HEK293 (cell line): Measurements from ENCODE around the gene OR4D10.

ENCODE experiments used
- CTCF ChIA-PET: fragments of 350-600 bp; formaldehyde crosslinking; extraction: SDS; loops from one replicate; lab custom pipeline; 2021; ENCODE audit warnings: antibody characterized with exemption; lab: Yijun Ruan, JAX
- POLR2A ChIA-PET: fragments of 300-600 bp; formaldehyde crosslinking; extraction: SDS; loops from one replicate; lab custom pipeline; 2020; ENCODE audit warnings: antibody characterized with exemption, inconsistent platforms; lab: Yijun Ruan, JAX
- H3K27ac ChIP-seq: fragments of 200-500 bp; sonication (Bioruptor generic); 2 replicates; pipeline ENCODE4 v1.5.1; 2014; ENCODE audit warnings: low read depth, low read length, control low read depth, inconsistent platforms; ENCODE audit errors: extremely low read depth
- H3K36me3 ChIP-seq, 2 experiments: fragments of 200-500 bp in 1 of 2; sonication (Bioruptor generic) in 1 of 2; 1 replicate in 1 of 2; 2 replicates in 1 of 2; pipeline ENCODE4 v1.5.1; 2014 to 2017; ENCODE audit warnings: inconsistent platforms in 2 of 2, low read length in 2 of 2; ENCODE audit not compliant: control insufficient read depth in 2 of 2, insufficient read depth in 1 of 2
- H3K4me1 ChIP-seq: fragments of 200-500 bp; sonication (Bioruptor generic); 2 replicates; pipeline ENCODE4 v1.5.1; 2014; ENCODE audit warnings: mild to moderate bottlenecking, low read length, inconsistent platforms; ENCODE audit not compliant: control insufficient read depth, insufficient read depth
- H3K4me3 ChIP-seq: 2 replicates; pipeline ENCODE4 v1.5.1; 2011; ENCODE audit warnings: low read depth, mild to moderate bottlenecking, control low read depth, low read length, moderate library complexity
- H3K9me3 ChIP-seq: fragments of 200-500 bp; sonication (Bioruptor generic); 2 replicates; pipeline ENCODE4 v1.5.1; 2014; ENCODE audit warnings: low read depth, low read length, inconsistent platforms; ENCODE audit not compliant: control insufficient read depth, insufficient read depth
- BCL11A ChIP-seq: fragments of 450-650 bp; formaldehyde crosslinking; IDR thresholded peaks from 2 replicates; pipeline ENCODE4 v1.5.1; 2016; ENCODE audit warnings: low read depth, missing biosample characterization, missing genetic modification characterization
- KLF8 ChIP-seq: fragments of 450-650 bp; formaldehyde crosslinking; IDR thresholded peaks from 2 replicates; pipeline ENCODE4 v1.5.1; 2016; ENCODE audit warnings: missing biosample characterization, missing genetic modification characterization
- MEIS1 ChIP-seq: sonication (generic); formaldehyde crosslinking; IDR thresholded peaks from 2 replicates; pipeline ENCODE4 v1.8.1; 2022; ENCODE audit warnings: missing genetic modification reagents, mild to moderate bottlenecking, borderline replicate concordance
- OVOL3 ChIP-seq: fragments of 450-650 bp; formaldehyde crosslinking; IDR thresholded peaks from 2 replicates; pipeline ENCODE4 v1.5.1; 2016; ENCODE audit warnings: missing biosample characterization, missing genetic modification characterization
- ZFP69B ChIP-seq: fragments of 450-650 bp; formaldehyde crosslinking; IDR thresholded peaks from 2 replicates; pipeline ENCODE4 v1.5.1; 2016; ENCODE audit warnings: missing biosample characterization, missing genetic modification characterization
- ZNF16 ChIP-seq: fragments of 450-650 bp; formaldehyde crosslinking; IDR thresholded peaks from 2 replicates; pipeline ENCODE4 v1.5.1; 2016; ENCODE audit warnings: low read depth, missing biosample characterization, missing genetic modification characterization
- ZNF221 ChIP-seq: fragments of 450-650 bp; formaldehyde crosslinking; IDR thresholded peaks from 2 replicates; pipeline ENCODE4 v1.5.1; 2017; ENCODE audit warnings: missing biosample characterization, missing genetic modification characterization, borderline replicate concordance
- ZNF23 ChIP-seq: fragments of 450-650 bp; formaldehyde crosslinking; IDR thresholded peaks from 2 replicates; pipeline ENCODE4 v1.5.1; 2016; ENCODE audit warnings: missing biosample characterization, missing genetic modification characterization, borderline replicate concordance
- ZNF274 ChIP-seq, 2 experiments: fragments of 200-500 bp in 1 of 2; fragments of 450-650 bp in 1 of 2; sonication (Bioruptor generic) in 1 of 2; formaldehyde crosslinking in 1 of 2; IDR thresholded peaks; 2 replicates each; pipeline versions ENCODE4 v1.5.1 to v1.6.1; 2014 to 2016; ENCODE audit warnings: borderline replicate concordance in 1 of 2, inconsistent platforms in 1 of 2, low read length in 1 of 2, missing biosample characterization in 1 of 2, missing genetic modification characterization in 1 of 2
- ZNF335 ChIP-seq: fragments of 450-650 bp; formaldehyde crosslinking; conservative IDR thresholded peaks from 2 replicates; pipeline ENCODE4 v1.5.1; 2016; ENCODE audit warnings: missing biosample characterization, missing genetic modification characterization
- ZNF391 ChIP-seq: fragments of 450-650 bp; formaldehyde crosslinking; IDR thresholded peaks from 2 replicates; pipeline ENCODE4 v1.5.1; 2016; ENCODE audit warnings: low read depth, missing biosample characterization, missing genetic modification characterization, borderline replicate concordance
- ZNF404 ChIP-seq: fragments of 450-650 bp; formaldehyde crosslinking; IDR thresholded peaks from 2 replicates; pipeline ENCODE4 v1.5.1; 2017; ENCODE audit warnings: missing biosample characterization, missing genetic modification characterization
- ZNF473 ChIP-seq: fragments of 450-650 bp; formaldehyde crosslinking; IDR thresholded peaks from 2 replicates; pipeline ENCODE4 v1.5.1; 2017; ENCODE audit warnings: missing biosample characterization, missing genetic modification characterization
- ZNF501 ChIP-seq: fragments of 450-650 bp; formaldehyde crosslinking; IDR thresholded peaks from 2 replicates; pipeline ENCODE4 v1.5.1; 2016; ENCODE audit warnings: missing biosample characterization, missing genetic modification characterization
- ZNF514 ChIP-seq: fragments of 450-650 bp; formaldehyde crosslinking; IDR thresholded peaks from 2 replicates; pipeline ENCODE4 v1.5.1; 2016; ENCODE audit warnings: missing biosample characterization, missing genetic modification characterization
- ZNF521 ChIP-seq: fragments of 450-650 bp; formaldehyde crosslinking; IDR thresholded peaks from 2 replicates; pipeline ENCODE4 v1.5.1; 2017; ENCODE audit warnings: missing biosample characterization, mild to moderate bottlenecking, missing genetic modification characterization
- ZNF544 ChIP-seq: fragments of 450-650 bp; formaldehyde crosslinking; IDR thresholded peaks from 2 replicates; pipeline ENCODE4 v1.5.0; 2017; ENCODE audit warnings: missing biosample characterization, missing genetic modification characterization
- ZNF660 ChIP-seq: fragments of 450-650 bp; IDR thresholded peaks from 2 replicates; pipeline ENCODE4 v1.5.1; 2018; ENCODE audit warnings: missing biosample characterization, mild to moderate bottlenecking, missing genetic modification characterization
- ZNF768 ChIP-seq: fragments of 450-650 bp; formaldehyde crosslinking; IDR thresholded peaks from 2 replicates; pipeline ENCODE4 v1.5.1; 2018; ENCODE audit warnings: missing biosample characterization, mild to moderate bottlenecking, missing genetic modification characterization
- TF ChIP-seq, protein P1 (sequence below): fragments of 450-650 bp; formaldehyde crosslinking; IDR thresholded peaks from 2 replicates; pipeline ENCODE4 v1.5.1; 2017; ENCODE audit warnings: missing biosample characterization, missing genetic modification characterization
- TF ChIP-seq, protein P2 (sequence below): fragments of 450-650 bp; formaldehyde crosslinking; conservative IDR thresholded peaks from 2 replicates; pipeline ENCODE4 v1.5.1; 2016; ENCODE audit warnings: low read depth, missing biosample characterization, missing genetic modification characterization
- TF ChIP-seq, protein P3 (sequence below): fragments of 450-650 bp; formaldehyde crosslinking; IDR thresholded peaks from 2 replicates; pipeline ENCODE4 v1.5.1; 2017; ENCODE audit warnings: missing biosample characterization, missing genetic modification characterization
- TF ChIP-seq, protein P4 (sequence below): fragments of 450-650 bp; formaldehyde crosslinking; IDR thresholded peaks from 2 replicates; pipeline ENCODE4 v1.5.1; 2016; ENCODE audit warnings: missing biosample characterization, missing genetic modification characterization

The OR4D10 gene

DNA sequence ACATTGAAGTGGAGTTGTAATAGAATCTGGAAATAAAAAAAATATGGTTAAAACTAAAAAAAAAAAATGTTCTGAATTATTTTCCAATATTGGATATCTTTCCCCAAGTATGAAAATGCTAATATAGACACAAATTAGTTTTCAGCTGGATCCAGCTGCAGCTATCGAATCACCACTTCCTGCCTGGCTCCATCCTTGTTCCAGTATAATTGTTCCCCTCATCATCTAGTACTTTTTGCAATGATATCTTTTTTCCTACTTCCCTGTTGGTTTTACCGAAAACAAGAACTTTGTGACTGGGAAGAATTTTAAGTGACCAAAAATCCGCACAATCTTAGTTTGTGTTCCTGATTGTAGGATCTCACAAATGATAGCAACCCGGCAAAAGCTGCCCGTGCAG is 47.6 kb downstream of the OR4D10 start:
- no peak for TF ChIP-seq ZNF16 (tag by site-specific recombination)
- TF ChIP-seq ZNF23 (tag by site-specific recombination): no peak
- TF ChIP-seq, protein P1, sequence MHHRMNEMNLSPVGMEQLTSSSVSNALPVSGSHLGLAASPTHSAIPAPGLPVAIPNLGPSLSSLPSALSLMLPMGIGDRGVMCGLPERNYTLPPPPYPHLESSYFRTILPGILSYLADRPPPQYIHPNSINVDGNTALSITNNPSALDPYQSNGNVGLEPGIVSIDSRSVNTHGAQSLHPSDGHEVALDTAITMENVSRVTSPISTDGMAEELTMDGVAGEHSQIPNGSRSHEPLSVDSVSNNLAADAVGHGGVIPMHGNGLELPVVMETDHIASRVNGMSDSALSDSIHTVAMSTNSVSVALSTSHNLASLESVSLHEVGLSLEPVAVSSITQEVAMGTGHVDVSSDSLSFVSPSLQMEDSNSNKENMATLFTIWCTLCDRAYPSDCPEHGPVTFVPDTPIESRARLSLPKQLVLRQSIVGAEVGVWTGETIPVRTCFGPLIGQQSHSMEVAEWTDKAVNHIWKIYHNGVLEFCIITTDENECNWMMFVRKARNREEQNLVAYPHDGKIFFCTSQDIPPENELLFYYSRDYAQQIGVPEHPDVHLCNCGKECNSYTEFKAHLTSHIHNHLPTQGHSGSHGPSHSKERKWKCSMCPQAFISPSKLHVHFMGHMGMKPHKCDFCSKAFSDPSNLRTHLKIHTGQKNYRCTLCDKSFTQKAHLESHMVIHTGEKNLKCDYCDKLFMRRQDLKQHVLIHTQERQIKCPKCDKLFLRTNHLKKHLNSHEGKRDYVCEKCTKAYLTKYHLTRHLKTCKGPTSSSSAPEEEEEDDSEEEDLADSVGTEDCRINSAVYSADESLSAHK: no peak
- TF ChIP-seq, protein P2, sequence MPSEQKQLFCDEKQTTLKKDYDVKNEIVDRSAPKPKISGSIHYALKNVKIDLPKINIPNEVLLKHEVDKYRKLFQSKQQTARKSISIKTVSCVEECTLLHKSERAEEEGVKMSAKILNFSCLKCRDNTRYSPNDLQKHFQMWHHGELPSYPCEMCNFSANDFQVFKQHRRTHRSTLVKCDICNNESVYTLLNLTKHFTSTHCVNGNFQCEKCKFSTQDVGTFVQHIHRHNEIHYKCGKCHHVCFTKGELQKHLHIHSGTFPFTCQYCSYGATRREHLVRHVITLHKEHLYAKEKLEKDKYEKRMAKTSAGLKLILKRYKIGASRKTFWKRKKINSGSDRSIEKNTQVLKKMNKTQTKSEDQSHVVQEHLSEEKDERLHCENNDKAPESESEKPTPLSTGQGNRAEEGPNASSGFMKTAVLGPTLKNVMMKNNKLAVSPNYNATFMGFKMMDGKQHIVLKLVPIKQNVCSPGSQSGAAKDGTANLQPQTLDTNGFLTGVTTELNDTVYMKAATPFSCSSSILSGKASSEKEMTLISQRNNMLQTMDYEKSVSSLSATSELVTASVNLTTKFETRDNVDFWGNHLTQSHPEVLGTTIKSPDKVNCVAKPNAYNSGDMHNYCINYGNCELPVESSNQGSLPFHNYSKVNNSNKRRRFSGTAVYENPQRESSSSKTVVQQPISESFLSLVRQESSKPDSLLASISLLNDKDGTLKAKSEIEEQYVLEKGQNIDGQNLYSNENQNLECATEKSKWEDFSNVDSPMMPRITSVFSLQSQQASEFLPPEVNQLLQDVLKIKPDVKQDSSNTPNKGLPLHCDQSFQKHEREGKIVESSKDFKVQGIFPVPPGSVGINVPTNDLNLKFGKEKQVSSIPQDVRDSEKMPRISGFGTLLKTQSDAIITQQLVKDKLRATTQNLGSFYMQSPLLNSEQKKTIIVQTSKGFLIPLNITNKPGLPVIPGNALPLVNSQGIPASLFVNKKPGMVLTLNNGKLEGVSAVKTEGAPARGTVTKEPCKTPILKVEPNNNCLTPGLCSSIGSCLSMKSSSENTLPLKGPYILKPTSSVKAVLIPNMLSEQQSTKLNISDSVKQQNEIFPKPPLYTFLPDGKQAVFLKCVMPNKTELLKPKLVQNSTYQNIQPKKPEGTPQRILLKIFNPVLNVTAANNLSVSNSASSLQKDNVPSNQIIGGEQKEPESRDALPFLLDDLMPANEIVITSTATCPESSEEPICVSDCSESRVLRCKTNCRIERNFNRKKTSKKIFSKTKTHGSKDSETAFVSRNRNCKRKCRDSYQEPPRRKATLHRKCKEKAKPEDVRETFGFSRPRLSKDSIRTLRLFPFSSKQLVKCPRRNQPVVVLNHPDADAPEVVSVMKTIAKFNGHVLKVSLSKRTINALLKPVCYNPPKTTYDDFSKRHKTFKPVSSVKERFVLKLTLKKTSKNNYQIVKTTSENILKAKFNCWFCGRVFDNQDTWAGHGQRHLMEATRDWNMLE (tag by site-specific recombination): no peak
- TF ChIP-seq BCL11A (tag by site-specific recombination): no peak
- TF ChIP-seq ZNF768 (tag by site-specific recombination): no peak
- no peak for TF ChIP-seq ZNF544 (tag by site-specific recombination)
- no peak for TF ChIP-seq ZNF660 (tag by site-specific recombination)
- TF ChIP-seq ZFP69B (tag by site-specific recombination): no peak
- no peaks in the 10 kb centered on the region for H3K36me3 ChIP-seq
- H3K9me3 ChIP-seq: no peaks in the 10 kb centered on the region
- POLR2A ChIA-PET: interaction anchor here (0.6 kb wide), 1 partner anchor 96 kb away, joined by 3 read pairs; no protein-coding TSS in a partner anchor
- no peak overlapping the region for H3K27ac ChIP-seq
- CTCF ChIA-PET: interaction anchor here (0.6 kb wide), 1 partner anchor 294 kb away, joined by 4 read pairs; no protein-coding TSS in a partner anchor
- H3K4me3 ChIP-seq: no peak overlapping the region
- no peaks in the 10 kb centered on the region for H3K4me1 ChIP-seq

DNA sequence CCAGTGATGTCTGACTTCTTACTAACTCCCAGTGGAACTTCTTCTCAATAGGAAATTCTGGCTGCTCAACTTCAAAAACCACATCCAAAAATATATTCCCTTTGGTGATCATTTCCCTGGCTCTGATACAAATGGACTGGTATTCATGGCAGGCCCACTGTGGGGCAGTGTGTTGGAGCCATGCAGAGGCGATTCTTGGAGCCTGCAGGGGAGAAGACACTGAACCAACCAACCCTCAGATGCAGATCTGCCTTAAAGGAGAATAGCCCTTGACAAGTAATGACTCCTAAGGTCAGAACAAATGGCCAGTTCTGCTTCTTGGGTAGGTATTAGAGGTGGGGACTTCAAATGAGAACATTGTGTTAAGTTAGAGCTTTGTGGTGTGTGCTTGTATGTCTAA is 50.4 kb downstream of the OR4D10 start:
- TF ChIP-seq, protein P3, sequence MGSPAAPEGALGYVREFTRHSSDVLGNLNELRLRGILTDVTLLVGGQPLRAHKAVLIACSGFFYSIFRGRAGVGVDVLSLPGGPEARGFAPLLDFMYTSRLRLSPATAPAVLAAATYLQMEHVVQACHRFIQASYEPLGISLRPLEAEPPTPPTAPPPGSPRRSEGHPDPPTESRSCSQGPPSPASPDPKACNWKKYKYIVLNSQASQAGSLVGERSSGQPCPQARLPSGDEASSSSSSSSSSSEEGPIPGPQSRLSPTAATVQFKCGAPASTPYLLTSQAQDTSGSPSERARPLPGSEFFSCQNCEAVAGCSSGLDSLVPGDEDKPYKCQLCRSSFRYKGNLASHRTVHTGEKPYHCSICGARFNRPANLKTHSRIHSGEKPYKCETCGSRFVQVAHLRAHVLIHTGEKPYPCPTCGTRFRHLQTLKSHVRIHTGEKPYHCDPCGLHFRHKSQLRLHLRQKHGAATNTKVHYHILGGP (tag by site-specific recombination): no peak
- TF ChIP-seq OVOL3 (no peak), ZNF501 (tag by site-specific recombination) (no peak), ZNF391 (tag by site-specific recombination) (no peak), ZNF473 (tag by site-specific recombination) (no peak), ZNF221 (tag by site-specific recombination) (no peak), ZNF514 (tag by site-specific recombination) (no peak), KLF8 (tag by site-specific recombination) (no peak), ZNF335 (tag by site-specific recombination) (no peak), MEIS1 (CRISPR knock-in tag) (no peak), ZNF521 (tag by site-specific recombination) (no peak), ZNF404 (no peak), ZNF274 (IDR thresholded peaks at IDR 0.05; ENCODE audit: low read length) (no peak), ZNF274 (tag by site-specific recombination; IDR thresholded peaks at IDR 0.05; ENCODE audit: borderline replicate concordance) (no peak)
- TF ChIP-seq, protein P4, sequence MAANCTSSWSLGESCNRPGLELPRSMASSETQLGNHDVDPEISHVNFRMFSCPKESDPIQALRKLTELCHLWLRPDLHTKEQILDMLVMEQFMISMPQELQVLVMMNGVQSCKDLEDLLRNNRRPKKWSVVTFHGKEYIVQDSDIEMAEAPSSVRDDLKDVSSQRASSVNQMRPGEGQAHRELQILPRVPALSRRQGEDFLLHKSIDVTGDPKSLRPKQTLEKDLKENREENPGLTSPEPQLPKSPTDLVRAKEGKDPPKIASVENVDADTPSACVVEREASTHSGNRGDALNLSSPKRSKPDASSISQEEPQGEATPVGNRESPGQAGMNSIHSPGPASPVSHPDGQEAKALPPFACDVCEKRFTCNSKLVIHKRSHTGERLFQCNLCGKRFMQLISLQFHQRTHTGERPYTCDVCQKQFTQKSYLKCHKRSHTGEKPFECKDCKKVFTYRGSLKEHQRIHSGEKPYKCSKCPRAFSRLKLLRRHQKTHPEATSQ (tag by site-specific recombination): no peak
- TF ChIP-seq, all 188 proteins: peak for 0
- Histone ChIP-seq H3K4me1 (no peaks in the 10 kb centered on the region), H3K4me3 (no peak overlapping the region), H3K9me3 (no peaks in the 10 kb centered on the region), H3K27ac (no peak overlapping the region), H3K36me3 (no peaks in the 10 kb centered on the region)
- CTCF ChIA-PET: interaction anchor here (0.7 kb wide), 1 partner anchor 24 kb away, joined by 5 read pairs; no protein-coding TSS in a partner anchor
- POLR2A ChIA-PET: no interaction called here
